WTC11 (cell line): Measurements from ENCODE around the gene DSEL. TPM values are rescaled to one million over a fixed set of nuclear protein-coding genes. Genes with fewer than 3 reads are reported as not detected.

Source experiments
- ATAC-seq: fragments of 200-7000 bp; cut with Tn5 transposase; 2 replicates; pipeline ENCODE4 v1.10.0; 2021; ENCODE audit warnings: mild to moderate bottlenecking, moderate library complexity
- CTCF ChIA-PET: fragments of 300-600 bp; sonication (Branson Sonifier 250); formaldehyde crosslinking; loops from one replicate; lab custom pipeline; 2021; ENCODE audit warnings: antibody characterized with exemption; lab: Charles Lee
- POLR2A ChIA-PET: fragments of 350-600 bp; sonication (Branson Sonifier 250); formaldehyde crosslinking; loops from one replicate; lab custom pipeline; 2021; ENCODE audit warnings: antibody characterized with exemption; lab: Charles Lee
- DNase-seq: peaks from one replicate; pipeline ENCODE4 v3.0.0; 2021; ENCODE audit warnings: low spot score
- H3K27ac Mint-ChIP-seq: 2 replicates; pipeline ENCODE4 v1.8.0; 2021; ENCODE audit warnings: mixed read lengths
- H3K27me3 Mint-ChIP-seq: 2 replicates; pipeline ENCODE4 v1.8.0; 2021; ENCODE audit warnings: low read depth, mild to moderate bottlenecking, moderate library complexity, mixed read lengths
- H3K36me3 Mint-ChIP-seq: 2 replicates; pipeline ENCODE4 v1.8.0; 2021; ENCODE audit warnings: mixed read lengths
- H3K4me1 Mint-ChIP-seq: 2 replicates; pipeline ENCODE4 v1.8.0; 2022; ENCODE audit warnings: mixed read lengths
- H3K4me3 Mint-ChIP-seq: 2 replicates; pipeline ENCODE4 v1.8.0; 2021; ENCODE audit warnings: mild to moderate bottlenecking, moderate library complexity, mixed read lengths
- H3K9me3 Mint-ChIP-seq: 2 replicates; pipeline ENCODE4 v1.8.0; 2021; ENCODE audit warnings: mixed read lengths
- ELF4 ChIP-seq: sonication (generic); formaldehyde crosslinking; IDR thresholded peaks from 2 replicates; pipeline ENCODE4 v1.8.1; 2022; ENCODE audit warnings: low read depth, mild to moderate bottlenecking, moderate library complexity, missing genetic modification reagents
- EMX1 ChIP-seq: fragments of 250-450 bp; sonication (Bioruptor Pico); IDR thresholded peaks from 2 replicates; pipeline ENCODE4 v1.8.0; 2021; ENCODE audit warnings: mild to moderate bottlenecking
- GRHL2 ChIP-seq: fragments of 250-450 bp; sonication (Bioruptor Pico); IDR thresholded peaks from 2 replicates; pipeline ENCODE4 v1.8.0; 2022; ENCODE audit warnings: mild to moderate bottlenecking, moderate library complexity; ENCODE audit not compliant: insufficient replicate concordance, severe bottlenecking
- HMGA2 ChIP-seq: fragments of 250-450 bp; sonication (Bioruptor Pico); IDR thresholded peaks from 2 replicates; pipeline ENCODE4 v1.4.0; 2021; ENCODE audit warnings: mild to moderate bottlenecking, moderate library complexity
- JUN ChIP-seq: sonication (generic); formaldehyde crosslinking; IDR thresholded peaks from 2 replicates; pipeline ENCODE4 v1.8.0; 2023; ENCODE audit warnings: mild to moderate bottlenecking, missing genetic modification reagents
- KAT7 ChIP-seq: sonication (generic); formaldehyde crosslinking; IDR thresholded peaks from 2 replicates; pipeline ENCODE4 v1.8.1; 2023; ENCODE audit warnings: missing genetic modification reagents, mild to moderate bottlenecking, borderline replicate concordance
- NFYB ChIP-seq: sonication (generic); formaldehyde crosslinking; conservative IDR thresholded peaks from 2 replicates; pipeline ENCODE4 v1.8.0; 2022; ENCODE audit warnings: low read depth, missing genetic modification reagents
- PRRX2 ChIP-seq: fragments of 250-450 bp; sonication (Bioruptor Pico); IDR thresholded peaks from 2 replicates; pipeline ENCODE4 v1.8.0; 2021; ENCODE audit warnings: mild to moderate bottlenecking
- RORB ChIP-seq: fragments of 250-450 bp; sonication (Bioruptor Pico); IDR thresholded peaks from 2 replicates; pipeline ENCODE4 v1.9.0; 2021; ENCODE audit warnings: mild to moderate bottlenecking
- SOX15 ChIP-seq: fragments of 250-450 bp; sonication (Bioruptor Pico); IDR thresholded peaks from 2 replicates; pipeline ENCODE4 v1.9.0; 2021; ENCODE audit warnings: mild to moderate bottlenecking
- SP1 ChIP-seq: sonication (generic); formaldehyde crosslinking; conservative IDR thresholded peaks from 2 replicates; pipeline ENCODE4 v1.8.1; 2022; ENCODE audit warnings: missing genetic modification reagents
- TCF7 ChIP-seq: sonication (generic); formaldehyde crosslinking; IDR thresholded peaks from 2 replicates; pipeline ENCODE4 v1.8.0; 2022; ENCODE audit warnings: mild to moderate bottlenecking, low read depth, missing genetic modification reagents, moderate library complexity
- ZNF121 ChIP-seq: sonication (generic); formaldehyde crosslinking; IDR thresholded peaks from 2 replicates; pipeline ENCODE4 v1.8.0; 2023; ENCODE audit warnings: missing genetic modification reagents
- ZNF416 ChIP-seq: fragments of 250-450 bp; sonication (Bioruptor Pico); IDR thresholded peaks from 2 replicates; pipeline ENCODE4 v1.9.0; 2021; ENCODE audit warnings: mild to moderate bottlenecking, inconsistent platforms
- total RNA-seq: library from RNA; stranded (reverse); gene quantifications from 3 replicates; pipeline ENCODE4 v1.2.3, GENCODE V29; 2021
- TF ChIP-seq, protein P1 (sequence below): sonication (generic); formaldehyde crosslinking; conservative IDR thresholded peaks from 2 replicates; pipeline ENCODE4 v1.8.1; 2022; ENCODE audit warnings: mild to moderate bottlenecking, missing genetic modification reagents
- TF ChIP-seq, protein P2 (sequence below): sonication (generic); formaldehyde crosslinking; IDR thresholded peaks from 2 replicates; pipeline ENCODE4 v1.8.1; 2022; ENCODE audit warnings: mild to moderate bottlenecking, moderate library complexity, missing genetic modification reagents
- TF ChIP-seq, protein P3 (sequence below): sonication (generic); formaldehyde crosslinking; IDR thresholded peaks from 2 replicates; pipeline ENCODE4 v1.8.0; 2022; ENCODE audit warnings: missing genetic modification reagents
- TF ChIP-seq, protein P4 (sequence below): fragments of 250-450 bp; sonication (Bioruptor Pico); IDR thresholded peaks from 2 replicates; pipeline ENCODE4 v1.9.0; 2021; ENCODE audit warnings: mild to moderate bottlenecking
- TF ChIP-seq, protein P5 (sequence below): fragments of 250-450 bp; sonication (Bioruptor Pico); IDR thresholded peaks from 2 replicates; pipeline ENCODE4 v1.9.0; 2021; ENCODE audit warnings: mild to moderate bottlenecking
- TF ChIP-seq, protein P6 (sequence below): sonication (generic); formaldehyde crosslinking; IDR thresholded peaks from 2 replicates; pipeline ENCODE4 v1.8.0; 2022; ENCODE audit warnings: mild to moderate bottlenecking, missing genetic modification reagents
- TF ChIP-seq, protein P7 (sequence below): sonication (generic); formaldehyde crosslinking; IDR thresholded peaks from 2 replicates; pipeline ENCODE4 v1.8.1; 2023; ENCODE audit warnings: mild to moderate bottlenecking, missing genetic modification reagents, borderline replicate concordance
- TF ChIP-seq, protein P8 (sequence below): sonication (generic); formaldehyde crosslinking; IDR thresholded peaks from 2 replicates; pipeline ENCODE4 v1.8.1; 2022; ENCODE audit warnings: mild to moderate bottlenecking, missing genetic modification reagents, moderate library complexity, borderline replicate concordance

DSEL gene
- total RNA-seq, 1 experiment from 2014 or later, result 33.4 TPM

DNA sequence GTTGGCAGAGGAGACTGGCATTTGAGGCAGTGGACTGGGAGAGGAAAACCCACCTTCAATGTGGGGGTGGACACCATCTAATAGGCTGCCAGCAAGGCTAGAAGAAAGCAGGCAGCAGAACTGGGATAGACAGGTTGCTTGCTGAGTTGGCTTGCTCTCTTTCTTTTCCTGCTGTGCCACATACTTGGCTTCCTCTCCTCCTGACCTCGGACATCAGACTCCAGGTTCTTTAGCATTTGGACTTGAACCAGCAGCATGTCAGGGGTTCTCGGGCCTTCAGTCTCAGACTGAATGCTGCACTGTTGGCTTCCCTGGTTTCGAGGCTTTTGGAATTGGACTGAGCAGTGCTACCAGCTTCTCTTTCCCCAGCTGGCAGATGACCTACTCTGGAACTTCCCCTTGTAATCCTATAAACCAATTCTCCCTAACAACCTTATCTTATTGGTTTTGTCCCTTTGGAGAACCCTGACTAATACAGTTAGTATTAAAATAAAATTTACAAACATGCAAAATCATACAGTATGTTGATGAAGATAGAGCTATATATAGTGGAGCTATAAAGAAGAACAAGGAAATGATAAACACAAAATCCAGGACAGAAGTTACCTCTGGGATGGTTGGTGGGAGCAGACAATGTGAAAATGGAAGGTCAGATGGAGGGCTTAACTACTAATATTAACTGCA is 15.9 kb downstream of the DSEL start:
- H3K27me3 Mint-ChIP-seq, result no peaks in the 10 kb centered on the region; the same call in 1 of the 2 replicates
- ChIA-PET POLR2A (no interaction called here), CTCF (no interaction called here)
- H3K9me3 Mint-ChIP-seq, result peaks cover 12% of the 10 kb centered on the region
- H3K36me3 Mint-ChIP-seq, result peaks cover 11% of the 10 kb centered on the region; the same call in 1 of the 2 replicates
- H3K27ac Mint-ChIP-seq, result no peak overlapping the region
- H3K4me1 Mint-ChIP-seq, result peaks cover 25% of the 10 kb centered on the region
- H3K4me3 Mint-ChIP-seq, result no peak overlapping the region
- no peak for ATAC-seq
- TF ChIP-seq PRRX2 (no peak), SOX15 (CRISPR knock-in tag) (no peak), GRHL2 (no peak), RORB (no peak), ZNF121 (no peak), JUN (CRISPR knock-in tag) (no peak), EMX1 (CRISPR knock-in tag) (no peak)
- TF ChIP-seq, protein P1, sequence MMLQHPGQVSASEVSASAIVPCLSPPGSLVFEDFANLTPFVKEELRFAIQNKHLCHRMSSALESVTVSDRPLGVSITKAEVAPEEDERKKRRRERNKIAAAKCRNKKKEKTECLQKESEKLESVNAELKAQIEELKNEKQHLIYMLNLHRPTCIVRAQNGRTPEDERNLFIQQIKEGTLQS, result no peak
- TF ChIP-seq, protein P2, sequence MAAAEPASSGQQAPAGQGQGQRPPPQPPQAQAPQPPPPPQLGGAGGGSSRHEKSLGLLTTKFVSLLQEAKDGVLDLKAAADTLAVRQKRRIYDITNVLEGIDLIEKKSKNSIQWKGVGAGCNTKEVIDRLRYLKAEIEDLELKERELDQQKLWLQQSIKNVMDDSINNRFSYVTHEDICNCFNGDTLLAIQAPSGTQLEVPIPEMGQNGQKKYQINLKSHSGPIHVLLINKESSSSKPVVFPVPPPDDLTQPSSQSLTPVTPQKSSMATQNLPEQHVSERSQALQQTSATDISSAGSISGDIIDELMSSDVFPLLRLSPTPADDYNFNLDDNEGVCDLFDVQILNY (CRISPR knock-in tag), result no peak
- TF ChIP-seq, protein P3, sequence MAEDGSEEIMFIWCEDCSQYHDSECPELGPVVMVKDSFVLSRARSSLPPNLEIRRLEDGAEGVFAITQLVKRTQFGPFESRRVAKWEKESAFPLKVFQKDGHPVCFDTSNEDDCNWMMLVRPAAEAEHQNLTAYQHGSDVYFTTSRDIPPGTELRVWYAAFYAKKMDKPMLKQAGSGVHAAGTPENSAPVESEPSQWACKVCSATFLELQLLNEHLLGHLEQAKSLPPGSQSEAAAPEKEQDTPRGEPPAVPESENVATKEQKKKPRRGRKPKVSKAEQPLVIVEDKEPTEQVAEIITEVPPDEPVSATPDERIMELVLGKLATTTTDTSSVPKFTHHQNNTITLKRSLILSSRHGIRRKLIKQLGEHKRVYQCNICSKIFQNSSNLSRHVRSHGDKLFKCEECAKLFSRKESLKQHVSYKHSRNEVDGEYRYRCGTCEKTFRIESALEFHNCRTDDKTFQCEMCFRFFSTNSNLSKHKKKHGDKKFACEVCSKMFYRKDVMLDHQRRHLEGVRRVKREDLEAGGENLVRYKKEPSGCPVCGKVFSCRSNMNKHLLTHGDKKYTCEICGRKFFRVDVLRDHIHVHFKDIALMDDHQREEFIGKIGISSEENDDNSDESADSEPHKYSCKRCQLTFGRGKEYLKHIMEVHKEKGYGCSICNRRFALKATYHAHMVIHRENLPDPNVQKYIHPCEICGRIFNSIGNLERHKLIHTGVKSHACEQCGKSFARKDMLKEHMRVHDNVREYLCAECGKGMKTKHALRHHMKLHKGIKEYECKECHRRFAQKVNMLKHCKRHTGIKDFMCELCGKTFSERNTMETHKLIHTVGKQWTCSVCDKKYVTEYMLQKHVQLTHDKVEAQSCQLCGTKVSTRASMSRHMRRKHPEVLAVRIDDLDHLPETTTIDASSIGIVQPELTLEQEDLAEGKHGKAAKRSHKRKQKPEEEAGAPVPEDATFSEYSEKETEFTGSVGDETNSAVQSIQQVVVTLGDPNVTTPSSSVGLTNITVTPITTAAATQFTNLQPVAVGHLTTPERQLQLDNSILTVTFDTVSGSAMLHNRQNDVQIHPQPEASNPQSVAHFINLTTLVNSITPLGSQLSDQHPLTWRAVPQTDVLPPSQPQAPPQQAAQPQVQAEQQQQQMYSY (CRISPR knock-in tag), result no peak
- TF ChIP-seq, all 79 proteins: peak for 0
- no peak for DNase-seq

DNA sequence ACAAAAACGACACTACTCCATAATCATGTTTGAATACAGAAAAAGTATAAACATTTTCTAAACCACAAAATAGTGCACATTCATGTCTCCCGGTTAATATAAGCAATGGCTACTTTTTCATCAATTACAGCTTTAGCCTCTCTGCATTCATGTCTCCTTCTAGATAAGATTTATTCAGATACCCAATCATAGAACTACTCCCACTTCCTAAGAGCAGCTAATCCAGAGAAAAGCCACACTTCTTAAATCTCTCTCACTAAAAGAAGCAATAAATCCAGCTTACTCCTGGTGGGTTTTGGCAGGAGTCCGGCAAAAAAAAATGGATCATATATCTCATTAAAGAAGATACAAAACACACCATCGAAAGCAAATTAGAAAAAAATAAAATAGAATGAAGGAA is 20.1 kb downstream of the DSEL start:
- ChIA-PET CTCF (no interaction called here), POLR2A (no interaction called here)
- TF ChIP-seq, protein P4, sequence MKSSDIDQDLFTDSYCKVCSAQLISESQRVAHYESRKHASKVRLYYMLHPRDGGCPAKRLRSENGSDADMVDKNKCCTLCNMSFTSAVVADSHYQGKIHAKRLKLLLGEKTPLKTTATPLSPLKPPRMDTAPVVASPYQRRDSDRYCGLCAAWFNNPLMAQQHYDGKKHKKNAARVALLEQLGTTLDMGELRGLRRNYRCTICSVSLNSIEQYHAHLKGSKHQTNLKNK (CRISPR knock-in tag), result no peak
- TF ChIP-seq TCF7 (CRISPR knock-in tag) (no peak), HMGA2 (CRISPR knock-in tag) (no peak), ELF4 (CRISPR knock-in tag) (no peak), ZNF121 (no peak), JUN (CRISPR knock-in tag) (no peak), KAT7 (CRISPR knock-in tag) (no peak), NFYB (CRISPR knock-in tag) (no peak), ZNF416 (CRISPR knock-in tag) (no peak), GRHL2 (no peak), SP1 (CRISPR knock-in tag) (no peak)
- TF ChIP-seq, protein P5, sequence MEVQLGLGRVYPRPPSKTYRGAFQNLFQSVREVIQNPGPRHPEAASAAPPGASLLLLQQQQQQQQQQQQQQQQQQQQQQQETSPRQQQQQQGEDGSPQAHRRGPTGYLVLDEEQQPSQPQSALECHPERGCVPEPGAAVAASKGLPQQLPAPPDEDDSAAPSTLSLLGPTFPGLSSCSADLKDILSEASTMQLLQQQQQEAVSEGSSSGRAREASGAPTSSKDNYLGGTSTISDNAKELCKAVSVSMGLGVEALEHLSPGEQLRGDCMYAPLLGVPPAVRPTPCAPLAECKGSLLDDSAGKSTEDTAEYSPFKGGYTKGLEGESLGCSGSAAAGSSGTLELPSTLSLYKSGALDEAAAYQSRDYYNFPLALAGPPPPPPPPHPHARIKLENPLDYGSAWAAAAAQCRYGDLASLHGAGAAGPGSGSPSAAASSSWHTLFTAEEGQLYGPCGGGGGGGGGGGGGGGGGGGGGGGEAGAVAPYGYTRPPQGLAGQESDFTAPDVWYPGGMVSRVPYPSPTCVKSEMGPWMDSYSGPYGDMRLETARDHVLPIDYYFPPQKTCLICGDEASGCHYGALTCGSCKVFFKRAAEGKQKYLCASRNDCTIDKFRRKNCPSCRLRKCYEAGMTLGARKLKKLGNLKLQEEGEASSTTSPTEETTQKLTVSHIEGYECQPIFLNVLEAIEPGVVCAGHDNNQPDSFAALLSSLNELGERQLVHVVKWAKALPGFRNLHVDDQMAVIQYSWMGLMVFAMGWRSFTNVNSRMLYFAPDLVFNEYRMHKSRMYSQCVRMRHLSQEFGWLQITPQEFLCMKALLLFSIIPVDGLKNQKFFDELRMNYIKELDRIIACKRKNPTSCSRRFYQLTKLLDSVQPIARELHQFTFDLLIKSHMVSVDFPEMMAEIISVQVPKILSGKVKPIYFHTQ (CRISPR knock-in tag), result no peak
- TF ChIP-seq, protein P6, sequence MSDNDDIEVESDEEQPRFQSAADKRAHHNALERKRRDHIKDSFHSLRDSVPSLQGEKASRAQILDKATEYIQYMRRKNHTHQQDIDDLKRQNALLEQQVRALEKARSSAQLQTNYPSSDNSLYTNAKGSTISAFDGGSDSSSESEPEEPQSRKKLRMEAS (CRISPR knock-in tag), result no peak
- TF ChIP-seq, protein P7, sequence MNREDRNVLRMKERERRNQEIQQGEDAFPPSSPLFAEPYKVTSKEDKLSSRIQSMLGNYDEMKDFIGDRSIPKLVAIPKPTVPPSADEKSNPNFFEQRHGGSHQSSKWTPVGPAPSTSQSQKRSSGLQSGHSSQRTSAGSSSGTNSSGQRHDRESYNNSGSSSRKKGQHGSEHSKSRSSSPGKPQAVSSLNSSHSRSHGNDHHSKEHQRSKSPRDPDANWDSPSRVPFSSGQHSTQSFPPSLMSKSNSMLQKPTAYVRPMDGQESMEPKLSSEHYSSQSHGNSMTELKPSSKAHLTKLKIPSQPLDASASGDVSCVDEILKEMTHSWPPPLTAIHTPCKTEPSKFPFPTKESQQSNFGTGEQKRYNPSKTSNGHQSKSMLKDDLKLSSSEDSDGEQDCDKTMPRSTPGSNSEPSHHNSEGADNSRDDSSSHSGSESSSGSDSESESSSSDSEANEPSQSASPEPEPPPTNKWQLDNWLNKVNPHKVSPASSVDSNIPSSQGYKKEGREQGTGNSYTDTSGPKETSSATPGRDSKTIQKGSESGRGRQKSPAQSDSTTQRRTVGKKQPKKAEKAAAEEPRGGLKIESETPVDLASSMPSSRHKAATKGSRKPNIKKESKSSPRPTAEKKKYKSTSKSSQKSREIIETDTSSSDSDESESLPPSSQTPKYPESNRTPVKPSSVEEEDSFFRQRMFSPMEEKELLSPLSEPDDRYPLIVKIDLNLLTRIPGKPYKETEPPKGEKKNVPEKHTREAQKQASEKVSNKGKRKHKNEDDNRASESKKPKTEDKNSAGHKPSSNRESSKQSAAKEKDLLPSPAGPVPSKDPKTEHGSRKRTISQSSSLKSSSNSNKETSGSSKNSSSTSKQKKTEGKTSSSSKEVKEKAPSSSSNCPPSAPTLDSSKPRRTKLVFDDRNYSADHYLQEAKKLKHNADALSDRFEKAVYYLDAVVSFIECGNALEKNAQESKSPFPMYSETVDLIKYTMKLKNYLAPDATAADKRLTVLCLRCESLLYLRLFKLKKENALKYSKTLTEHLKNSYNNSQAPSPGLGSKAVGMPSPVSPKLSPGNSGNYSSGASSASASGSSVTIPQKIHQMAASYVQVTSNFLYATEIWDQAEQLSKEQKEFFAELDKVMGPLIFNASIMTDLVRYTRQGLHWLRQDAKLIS, result no peak
- TF ChIP-seq, protein P8, sequence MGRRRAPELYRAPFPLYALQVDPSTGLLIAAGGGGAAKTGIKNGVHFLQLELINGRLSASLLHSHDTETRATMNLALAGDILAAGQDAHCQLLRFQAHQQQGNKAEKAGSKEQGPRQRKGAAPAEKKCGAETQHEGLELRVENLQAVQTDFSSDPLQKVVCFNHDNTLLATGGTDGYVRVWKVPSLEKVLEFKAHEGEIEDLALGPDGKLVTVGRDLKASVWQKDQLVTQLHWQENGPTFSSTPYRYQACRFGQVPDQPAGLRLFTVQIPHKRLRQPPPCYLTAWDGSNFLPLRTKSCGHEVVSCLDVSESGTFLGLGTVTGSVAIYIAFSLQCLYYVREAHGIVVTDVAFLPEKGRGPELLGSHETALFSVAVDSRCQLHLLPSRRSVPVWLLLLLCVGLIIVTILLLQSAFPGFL (CRISPR knock-in tag), result no peak
- no peak for ATAC-seq
- Mint-ChIP-seq H3K27me3 (no peaks in the 10 kb centered on the region; the same call in 1 of the 2 replicates), H3K9me3 (peaks cover 12% of the 10 kb centered on the region), H3K4me3 (no peak overlapping the region), H3K4me1 (peaks cover 26% of the 10 kb centered on the region), H3K36me3 (peaks cover 11% of the 10 kb centered on the region; the same call in 1 of the 2 replicates), H3K27ac (no peak overlapping the region)
- no peak for DNase-seq
